Keratinocyte (primary cell): ENCODE results near the gene DCN. TPM values are rescaled to one million over a fixed set of nuclear protein-coding genes. Genes with fewer than 3 reads are reported as not detected.

ENCODE experiments used
- DNase-seq: peaks from one replicate; pipeline ENCODE4 v3.0.0-alpha.2; 2011; ENCODE audit warnings: low read depth, missing footprints, low spot score
- FAIRE-seq: peaks from 2 replicates; lab custom pipeline; 2011; peaks lifted over from hg19 to GRCh38; lab: Jason Lieb, UNC
- H2AFZ ChIP-seq: 2 replicates; pipeline ENCODE4 v1.6.0; 2012; ENCODE audit warnings: low read length, control low read depth, inconsistent platforms; ENCODE audit not compliant: control insufficient read depth
- H3K27ac ChIP-seq: 2 replicates; pipeline ENCODE4 v1.5.1; 2011; ENCODE audit warnings: low read length; ENCODE audit not compliant: control insufficient read depth, insufficient read depth
- H3K27me3 ChIP-seq: 3 replicates; pipeline ENCODE4 v1.6.0; 2011; ENCODE audit warnings: low read length; ENCODE audit not compliant: control insufficient read depth, insufficient read depth; ENCODE audit errors: extremely low read depth
- H3K36me3 ChIP-seq, 2 experiments: 2 replicates in 1 of 2; 3 replicates in 1 of 2; pipeline ENCODE4 v1.5.1; 2011; ENCODE audit warnings: low read length in 2 of 2, mild to moderate bottlenecking in 1 of 2; ENCODE audit not compliant: control insufficient read depth in 2 of 2, insufficient read depth in 2 of 2; ENCODE audit errors: extremely low read depth in 1 of 2
- H3K4me1 ChIP-seq: 3 replicates; pipeline ENCODE4 v1.5.1; 2011; ENCODE audit warnings: low read length; ENCODE audit not compliant: control insufficient read depth, insufficient read depth; ENCODE audit errors: extremely low read depth
- H3K4me2 ChIP-seq: 3 replicates; pipeline ENCODE4 v1.6.0; 2011; ENCODE audit warnings: low read depth, low read length; ENCODE audit not compliant: control insufficient read depth, insufficient read depth; ENCODE audit errors: extremely low read depth
- H3K4me3 ChIP-seq, 3 experiments: fragments of 200-600 bp in 1 of 3; sonication (generic) in 1 of 3; 2 replicates in 2 of 3; 3 replicates in 1 of 3; pipeline ENCODE4 v1.5.1; 2011 to 2016; ENCODE audit warnings: low read length in 3 of 3, mild to moderate bottlenecking in 3 of 3, control low read depth in 2 of 3, inconsistent platforms in 1 of 3, low read depth in 1 of 3, mixed read lengths in 1 of 3, mixed run types in 1 of 3, moderate library complexity in 1 of 3; ENCODE audit not compliant: control insufficient read depth in 2 of 3, insufficient read depth in 2 of 3; ENCODE audit errors: extremely low read depth in 1 of 3
- H3K79me2 ChIP-seq: 2 replicates; pipeline ENCODE4 v1.6.0; 2012; ENCODE audit warnings: low read length; ENCODE audit not compliant: control insufficient read depth, insufficient read depth
- H3K9ac ChIP-seq: 3 replicates; pipeline ENCODE4 v1.6.0; 2011; ENCODE audit warnings: low read length; ENCODE audit not compliant: control insufficient read depth, insufficient read depth; ENCODE audit errors: extremely low read depth
- H3K9me1 ChIP-seq: 3 replicates; pipeline ENCODE4 v1.6.0; 2011; ENCODE audit warnings: low read length; ENCODE audit not compliant: control insufficient read depth, insufficient read depth; ENCODE audit errors: extremely low read depth
- H3K9me3 ChIP-seq: 2 replicates; pipeline ENCODE4 v1.5.1; 2012; ENCODE audit warnings: low read depth, low read length; ENCODE audit not compliant: control insufficient read depth
- H4K20me1 ChIP-seq: 3 replicates; pipeline ENCODE4 v1.6.0; 2011; ENCODE audit warnings: low read length; ENCODE audit not compliant: control insufficient read depth, insufficient read depth; ENCODE audit errors: extremely low read depth
- EZH2 ChIP-seq: IDR thresholded peaks from one replicate; pipeline ENCODE4 v1.6.1; 2012; ENCODE audit warnings: inconsistent platforms, mild to moderate bottlenecking, low read length, moderate library complexity
- dilution Hi-C: fragments of 300-500 bp; cut with MboI; formaldehyde crosslinking; loops from one replicate; pipeline ENCODE4 v1.7.0; 2020; ENCODE audit warnings: low sequenced_read_pairs; ENCODE audit not compliant: extremely low pct_ligation_motif_present
- polyA plus RNA-seq, 5 experiments: library from polyadenylated mRNA; depleted of rRNA in 3 of 5; stranded (reverse) in 3 of 5; stranded (forward) in 1 of 5; unstranded in 1 of 5; fragments of >200 nt; gene quantifications; 1 replicate in 1 of 5; 2 replicates in 3 of 5; 3 replicates in 1 of 5; pipeline versions ENCODE4 v1.2.1 to v1.2.3, GENCODE V29; 2011 to 2012; ENCODE audit warnings: missing spikeins in 2 of 5, low read depth in 1 of 5, low replicate concordance in 1 of 5
- TF ChIP-seq, protein P1 (sequence below), 3 experiments: IDR thresholded peaks in 1 of 3; conservative IDR thresholded peaks in 1 of 3; optimal IDR thresholded peaks in 1 of 3; 2 replicates in 2 of 3; 3 replicates in 1 of 3; pipeline versions ENCODE3 to v1.5.1; 2011; ENCODE audit warnings: low read length in 3 of 3, mild to moderate bottlenecking in 3 of 3, moderate library complexity in 2 of 3, control low read depth in 1 of 3, inconsistent platforms in 1 of 3; ENCODE audit not compliant: insufficient read depth in 2 of 3; ENCODE audit errors: extremely low read depth in 1 of 3

The DCN gene
- polyA plus RNA-seq, 1 donor (not counting 4 experiments of a cell fraction or from before 2014, with no cell fraction given), result 2.5 TPM

DNA sequence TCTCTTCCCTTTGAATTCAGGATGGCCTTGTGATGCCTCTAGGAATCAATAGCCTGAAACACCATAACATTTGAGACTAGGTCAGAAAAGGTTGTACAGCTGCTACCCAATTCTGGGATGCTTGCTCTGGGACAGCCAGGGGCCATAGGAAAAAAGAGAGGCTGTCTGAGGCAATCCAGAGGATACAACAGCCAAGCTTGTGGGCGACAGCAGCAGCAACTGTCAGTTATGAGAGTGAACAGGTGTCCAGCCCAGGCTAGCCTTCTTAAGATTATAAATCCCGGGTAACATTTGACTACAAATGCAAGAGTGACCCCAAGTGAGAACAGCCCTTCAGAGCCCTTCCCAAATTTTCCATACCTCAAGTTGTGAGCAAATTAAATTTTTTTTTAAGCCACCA lies 11.1 kb downstream of the DCN start:
- Histone ChIP-seq H3K27ac (no peak overlapping the region), H3K4me1 (no peaks in the 10 kb centered on the region), H3K9me1 (no peaks in the 10 kb centered on the region), H3K9me3 (no peaks in the 10 kb centered on the region), H3K79me2 (no peaks in the 10 kb centered on the region), H3K9ac (no peak overlapping the region), H2AFZ (no peak overlapping the region), H4K20me1 (no peaks in the 10 kb centered on the region), H3K4me3 (no peak overlapping the region), H3K4me2 (no peak overlapping the region), H3K27me3 (no peaks in the 10 kb centered on the region), H3K36me3 (no peaks in the 10 kb centered on the region)
- FAIRE-seq (no peak), DNase-seq (no peak)
- dilution Hi-C loops, result no loop called here
- no peak for TF ChIP-seq EZH2
- TF ChIP-seq, protein P1, sequence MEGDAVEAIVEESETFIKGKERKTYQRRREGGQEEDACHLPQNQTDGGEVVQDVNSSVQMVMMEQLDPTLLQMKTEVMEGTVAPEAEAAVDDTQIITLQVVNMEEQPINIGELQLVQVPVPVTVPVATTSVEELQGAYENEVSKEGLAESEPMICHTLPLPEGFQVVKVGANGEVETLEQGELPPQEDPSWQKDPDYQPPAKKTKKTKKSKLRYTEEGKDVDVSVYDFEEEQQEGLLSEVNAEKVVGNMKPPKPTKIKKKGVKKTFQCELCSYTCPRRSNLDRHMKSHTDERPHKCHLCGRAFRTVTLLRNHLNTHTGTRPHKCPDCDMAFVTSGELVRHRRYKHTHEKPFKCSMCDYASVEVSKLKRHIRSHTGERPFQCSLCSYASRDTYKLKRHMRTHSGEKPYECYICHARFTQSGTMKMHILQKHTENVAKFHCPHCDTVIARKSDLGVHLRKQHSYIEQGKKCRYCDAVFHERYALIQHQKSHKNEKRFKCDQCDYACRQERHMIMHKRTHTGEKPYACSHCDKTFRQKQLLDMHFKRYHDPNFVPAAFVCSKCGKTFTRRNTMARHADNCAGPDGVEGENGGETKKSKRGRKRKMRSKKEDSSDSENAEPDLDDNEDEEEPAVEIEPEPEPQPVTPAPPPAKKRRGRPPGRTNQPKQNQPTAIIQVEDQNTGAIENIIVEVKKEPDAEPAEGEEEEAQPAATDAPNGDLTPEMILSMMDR (optimal IDR thresholded peaks at IDR 0.05 in 1 of 3, IDR thresholded peaks at IDR 0.05 in 1 of 3, conservative IDR thresholded peaks at IDR 0.05 in 1 of 3; ENCODE audit: extremely low read depth in 1 of 3, insufficient read depth in 2 of 3, low read length in 3 of 3), result no peak

- H3K27me3 ChIP-seq, result no peaks in the 10 kb centered on the region
- no peaks in the 10 kb centered on the region for H4K20me1 ChIP-seq
- H3K9me1 ChIP-seq, result no peaks in the 10 kb centered on the region
- no peak for TF ChIP-seq EZH2
- TF ChIP-seq, protein P1 (optimal IDR thresholded peaks at IDR 0.05 in 1 of 3, IDR thresholded peaks at IDR 0.05 in 1 of 3, conservative IDR thresholded peaks at IDR 0.05 in 1 of 3; ENCODE audit: extremely low read depth in 1 of 3, insufficient read depth in 2 of 3, low read length in 3 of 3), result no peak
- dilution Hi-C loops, result no loop called here
- FAIRE-seq (no peak), DNase-seq (no peak)
- no peaks in the 10 kb centered on the region for H3K4me1 ChIP-seq
- no peaks in the 10 kb centered on the region for H3K36me3 ChIP-seq
- no peak overlapping the region for H3K27ac ChIP-seq
- no peak overlapping the region for H2AFZ ChIP-seq
- no peaks in the 10 kb centered on the region for H3K79me2 ChIP-seq
- no peak overlapping the region for H3K4me2 ChIP-seq
- H3K9me3 ChIP-seq, result no peaks in the 10 kb centered on the region
- no peak overlapping the region for H3K9ac ChIP-seq
- H3K4me3 ChIP-seq, result no peak overlapping the region
Observed at GRCh38 chr12:91163116-91163515, 19.5 kb downstream of the DCN start.
